Tibial artery (tissue), 4 donors: Measurements from ENCODE around the gene GBP7.

Source experiments
- DNase-seq, 2 donors: peaks; one replicate each; pipeline ENCODE4 v3.0.0-alpha.2; 2019
- H3K27ac ChIP-seq, 2 donors: fragments of 200-600 bp; sonication (generic) in 1 of 2; 1 replicate in 1 of 2; 2 replicates in 1 of 2; pipeline ENCODE4 v1.5.1; 2018 to 2019; ENCODE audit warnings: mild to moderate bottlenecking in 1 of 2
- H3K27me3 ChIP-seq, 2 donors: fragments of 200-600 bp; sonication (generic) in 1 of 2; one replicate each; pipeline versions ENCODE4 v1.5.1 to v1.6.0; 2016 to 2019
- H3K36me3 ChIP-seq, 3 donors: fragments of 200-600 bp; sonication (generic) in 2 of 3; one replicate each; pipeline ENCODE4 v1.5.1; 2016 to 2019; ENCODE audit warnings: mild to moderate bottlenecking in 2 of 3
- H3K4me1 ChIP-seq, 4 donors: fragments of 200-600 bp; sonication (generic) in 2 of 4; 1 replicate in 3 of 4; 2 replicates in 1 of 4; pipeline ENCODE4 v1.5.1; 2016 to 2019
- H3K4me3 ChIP-seq, 2 donors: fragments of 200-600 bp; sonication (generic) in 1 of 2; 1 replicate in 1 of 2; 2 replicates in 1 of 2; pipeline ENCODE4 v1.5.1; 2018 to 2019; ENCODE audit warnings: mild to moderate bottlenecking in 2 of 2
- H3K9me3 ChIP-seq, 3 donors: fragments of 200-600 bp; sonication (generic) in 1 of 3; one replicate each; pipeline ENCODE4 v1.5.1; 2016 to 2019
- CTCF ChIP-seq, 2 experiments: fragments of 200-600 bp in 1 of 2; fragments of 450-650 bp in 1 of 2; IDR thresholded peaks; one replicate each; pipeline ENCODE4 v1.5.1; 2017 to 2019; ENCODE audit warnings: antibody characterized with exemption in 2 of 2, mild to moderate bottlenecking in 1 of 2, moderate library complexity in 1 of 2
- intact Hi-C: fragments of 100-400 bp; cut with DNase I; formaldehyde crosslinking; loops from one replicate; pipeline ENCODE4 v1.15.0; 2023; ENCODE audit warnings: low total_unique reads

Gene GBP7

GRCh38 chr1:89206373-89206772 is 30.6 kb upstream of the GBP7 start:
- H3K27ac ChIP-seq, result no peak overlapping the region
- H3K9me3 ChIP-seq, result peaks cover 0 to 8% (median 0%) of the 10 kb centered on the region in 3 donors
- H3K27me3 ChIP-seq, result no peaks in the 10 kb centered on the region
- no peaks in the 10 kb centered on the region for H3K36me3 ChIP-seq
- no peak for DNase-seq
- H3K4me3 ChIP-seq, result no peak overlapping the region
- no peak for TF ChIP-seq CTCF (IDR thresholded peaks at IDR 0.05)
- H3K4me1 ChIP-seq, result no peaks in the 10 kb centered on the region
- intact Hi-C loops, result no loop called here

GRCh38 chr1:89203166-89203565 is 27.4 kb upstream of the GBP7 start:
- Histone ChIP-seq H3K36me3 (no peaks in the 10 kb centered on the region), H3K4me1 (no peaks in the 10 kb centered on the region), H3K27me3 (no peaks in the 10 kb centered on the region), H3K4me3 (no peak overlapping the region), H3K9me3 (peaks cover 0 to 8% (median 0%) of the 10 kb centered on the region in 3 donors), H3K27ac (no peak overlapping the region)
- TF ChIP-seq CTCF (IDR thresholded peaks at IDR 0.05), result no peak
- DNase-seq, result no peak
- intact Hi-C loops, result no loop called here

- intact Hi-C loops, result no loop called here
- Histone ChIP-seq H3K4me1 (no peaks in the 10 kb centered on the region), H3K9me3 (peaks cover 0 to 8% (median 0%) of the 10 kb centered on the region in 3 donors), H3K27me3 (no peaks in the 10 kb centered on the region), H3K4me3 (no peak overlapping the region), H3K36me3 (no peaks in the 10 kb centered on the region), H3K27ac (no peak overlapping the region)
- TF ChIP-seq CTCF (IDR thresholded peaks at IDR 0.05), result no peak
- DNase-seq, result no peak
Measured at GRCh38 chr1:89201106-89201794, 25.4 kb upstream of the GBP7 start.

- no peaks in the 10 kb centered on the region for H3K27me3 ChIP-seq
- no peak for TF ChIP-seq CTCF (IDR thresholded peaks at IDR 0.05)
- no peak overlapping the region for H3K27ac ChIP-seq
- H3K9me3 ChIP-seq, result peaks cover 0 to 8% (median 0%) of the 10 kb centered on the region in 3 donors
- intact Hi-C loops, result no loop called here
- no peaks in the 10 kb centered on the region for H3K4me1 ChIP-seq
- DNase-seq, result no peak
- H3K4me3 ChIP-seq, result no peak overlapping the region
- H3K36me3 ChIP-seq, result no peaks in the 10 kb centered on the region
Measured at GRCh38 chr1:89200663-89201062, 24.9 kb upstream of the GBP7 start.

GRCh38 chr1:89199525-89200031 is 23.8 kb upstream of the GBP7 start:
- no peak for DNase-seq
- no peak for TF ChIP-seq CTCF (IDR thresholded peaks at IDR 0.05)
- Histone ChIP-seq H3K4me1 (no peaks in the 10 kb centered on the region), H3K27me3 (no peaks in the 10 kb centered on the region), H3K4me3 (peak overlapping the region; percentile 50 to 53), H3K36me3 (no peaks in the 10 kb centered on the region), H3K27ac (peak overlapping the region in 1 of 2 donors; percentile 52), H3K9me3 (no peaks in the 10 kb centered on the region)
- intact Hi-C loops, result no loop called here
